GM04503 (cell line): ENCODE data around the gene CACNA2D4.
"Not testable (repeated sequence)": the region's sequence is repeated elsewhere in the genome, so short reads cannot be mapped to it uniquely, and the experiment has no call there.

Experiments used
- DNase-seq: peaks from one replicate; pipeline ENCODE4 v3.0.0-alpha.2; 2012; ENCODE audit warnings: low read depth

CACNA2D4 gene

GRCh38 chr12:1830981-1831963, 87.2 kb downstream of the CACNA2D4 start:
- DNase-seq: no peak

GRCh38 chr12:1830401-1830845, 88.0 kb downstream of the CACNA2D4 start:
- DNase-seq: no peak

GRCh38 chr12:1829306-1829900, 89.0 kb downstream of the CACNA2D4 start:
- DNase-seq: no peak

- no peak for DNase-seq
Observed at GRCh38 chr12:1828856-1829255, 89.6 kb downstream of the CACNA2D4 start.

- no peak for DNase-seq
Observed at GRCh38 chr12:1827826-1828805, 90.3 kb downstream of the CACNA2D4 start.

- DNase-seq: no peak
Observed at GRCh38 chr12:1826867-1827705, 91.4 kb downstream of the CACNA2D4 start.

- no peak for DNase-seq
Observed at GRCh38 chr12:1826401-1826800, 92.1 kb downstream of the CACNA2D4 start.

- no peak for DNase-seq
Observed at GRCh38 chr12:1825382-1826102, 92.9 kb downstream of the CACNA2D4 start.

GRCh38 chr12:1823237-1823636, 95.2 kb downstream of the CACNA2D4 start:
- DNase-seq: no peak

- no peak for DNase-seq
Observed at GRCh38 chr12:1822699-1823098, 95.8 kb downstream of the CACNA2D4 start.

GRCh38 chr12:1821805-1822204, 96.6 kb downstream of the CACNA2D4 start:
- no peak for DNase-seq

- no peak for DNase-seq
Observed at GRCh38 chr12:1820896-1821291, 97.6 kb downstream of the CACNA2D4 start.

- DNase-seq: no peak
Observed at GRCh38 chr12:1820191-1820895, 98.1 kb downstream of the CACNA2D4 start, which contains the start of gene LRTM2. Gene LRTM2 (plus strand): TSS chr12:1820565. CDS start chr12:1828149, 7,584 bp downstream.

- no peak for DNase-seq
Observed at GRCh38 chr12:1819571-1819970, 98.9 kb downstream of the CACNA2D4 start.

- DNase-seq: no peak
Observed at GRCh38 chr12:1819050-1819449, 99.4 kb downstream of the CACNA2D4 start.

- not testable (repeated sequence) for DNase-seq
Observed at GRCh38 chr12:1817928-1818327, 100.5 kb downstream of the CACNA2D4 start.

- DNase-seq: no peak
Observed at GRCh38 chr12:1816730-1817348, 101.6 kb downstream of the CACNA2D4 start.

GRCh38 chr12:1815814-1816729, 102.4 kb downstream of the CACNA2D4 start:
- DNase-seq: no peak
